ENCODE results near the gene CAPN12. TPM values are rescaled to one million over a fixed set of nuclear protein-coding genes. Genes with fewer than 3 reads are reported as not detected.
A peak's percentile ranks its signal among the peaks of the same experiment; 100 is the strongest.

The CAPN12 gene
- total RNA-seq, 2 donors from 2014 or later: 2.3 to 6.0 TPM

DNA sequence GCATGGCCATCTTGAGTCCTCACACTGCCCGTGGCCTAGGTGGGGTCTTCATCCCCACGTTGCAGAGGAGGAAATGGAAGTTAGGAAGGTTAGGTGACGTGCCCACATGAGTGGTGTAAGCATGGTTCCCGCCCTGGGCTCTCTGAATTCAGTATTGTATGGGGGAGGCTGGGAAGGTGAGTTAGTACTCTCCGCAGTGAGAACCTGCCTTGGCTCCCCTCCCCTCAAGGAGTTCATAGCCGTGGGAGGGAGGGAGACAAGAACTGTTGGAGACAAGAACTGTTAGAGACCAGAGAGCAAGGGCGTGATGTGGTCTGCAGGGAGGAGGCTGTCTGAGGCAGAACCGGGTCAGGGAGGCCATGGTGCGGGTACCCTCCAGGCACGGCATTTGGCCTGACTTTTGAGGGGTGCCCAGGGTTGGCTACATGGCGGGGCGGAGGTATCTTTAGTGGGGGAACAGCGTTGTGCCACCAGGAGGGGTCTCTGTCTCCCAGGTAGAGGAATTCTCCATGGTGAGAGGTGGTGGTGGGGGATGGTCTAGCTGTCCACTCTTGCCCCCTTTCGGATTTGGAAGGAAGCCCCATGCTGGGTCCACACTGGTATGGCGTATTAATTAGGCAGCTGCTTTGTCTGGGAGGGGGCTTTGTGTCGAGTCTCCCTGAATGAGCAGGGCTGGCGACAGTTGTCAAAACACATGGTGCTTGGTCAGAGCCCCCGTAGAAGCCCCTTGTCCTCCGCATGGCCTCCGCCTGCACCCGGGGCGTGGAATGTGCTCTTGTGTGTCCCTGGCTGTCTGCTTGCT lies 45.8 kb downstream of the CAPN12 start:
- H3K9me3 ChIP-seq: no peaks in the 10 kb centered on the region
- H3K36me3 ChIP-seq: no peaks in the 10 kb centered on the region
- H3K4me1 ChIP-seq (replicated peaks): no peaks in the 10 kb centered on the region
- DNase-seq (ENCODE audit: low spot score): no peak
- intact Hi-C loops (cut with DNase I): no loop called here
- TF ChIP-seq, protein P1, sequence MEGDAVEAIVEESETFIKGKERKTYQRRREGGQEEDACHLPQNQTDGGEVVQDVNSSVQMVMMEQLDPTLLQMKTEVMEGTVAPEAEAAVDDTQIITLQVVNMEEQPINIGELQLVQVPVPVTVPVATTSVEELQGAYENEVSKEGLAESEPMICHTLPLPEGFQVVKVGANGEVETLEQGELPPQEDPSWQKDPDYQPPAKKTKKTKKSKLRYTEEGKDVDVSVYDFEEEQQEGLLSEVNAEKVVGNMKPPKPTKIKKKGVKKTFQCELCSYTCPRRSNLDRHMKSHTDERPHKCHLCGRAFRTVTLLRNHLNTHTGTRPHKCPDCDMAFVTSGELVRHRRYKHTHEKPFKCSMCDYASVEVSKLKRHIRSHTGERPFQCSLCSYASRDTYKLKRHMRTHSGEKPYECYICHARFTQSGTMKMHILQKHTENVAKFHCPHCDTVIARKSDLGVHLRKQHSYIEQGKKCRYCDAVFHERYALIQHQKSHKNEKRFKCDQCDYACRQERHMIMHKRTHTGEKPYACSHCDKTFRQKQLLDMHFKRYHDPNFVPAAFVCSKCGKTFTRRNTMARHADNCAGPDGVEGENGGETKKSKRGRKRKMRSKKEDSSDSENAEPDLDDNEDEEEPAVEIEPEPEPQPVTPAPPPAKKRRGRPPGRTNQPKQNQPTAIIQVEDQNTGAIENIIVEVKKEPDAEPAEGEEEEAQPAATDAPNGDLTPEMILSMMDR (IDR thresholded peaks at IDR 0.05): no peak
- TF ChIP-seq POLR2AphosphoS5 (IDR thresholded peaks at IDR 0.05) (no peak), POLR2A (IDR thresholded peaks at IDR 0.05) (no peak)
- H3K27me3 ChIP-seq (replicated peaks; ENCODE audit: insufficient read depth): no peaks in the 10 kb centered on the region
- H3K4me3 ChIP-seq: no peak overlapping the region
- peak overlapping the region; percentile 35 to 36 for H3K27ac ChIP-seq
- 58% methylated on average over 22 of the region's 22 CpGs for WGBS

DNA sequence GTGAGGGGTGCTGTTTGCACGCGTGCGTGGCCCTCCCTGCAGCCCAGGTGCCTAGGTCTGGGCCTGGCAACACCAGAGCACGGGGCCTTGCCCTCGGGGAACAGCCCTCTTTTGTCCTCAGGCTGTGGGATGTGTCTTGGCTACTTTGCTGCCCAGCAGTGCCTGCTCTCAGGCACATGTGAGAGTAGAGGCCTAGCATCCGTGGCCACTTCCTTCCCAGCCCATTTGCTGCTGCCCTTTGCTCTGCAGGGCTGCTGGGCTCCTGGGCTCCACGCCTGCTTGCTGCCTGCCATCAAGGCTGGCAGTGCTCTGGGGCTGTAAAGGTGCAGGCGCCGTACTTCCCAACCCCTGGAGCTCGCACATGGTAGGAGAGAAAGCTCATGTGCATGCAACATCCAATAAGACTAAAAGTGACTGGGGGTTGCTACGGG lies 46.6 kb downstream of the CAPN12 start:
- intact Hi-C loops (cut with DNase I): no loop called here
- Histone ChIP-seq H3K36me3 (no peaks in the 10 kb centered on the region), H3K4me1 (replicated peaks) (no peaks in the 10 kb centered on the region), H3K27me3 (replicated peaks; ENCODE audit: insufficient read depth) (no peaks in the 10 kb centered on the region), H3K9me3 (no peaks in the 10 kb centered on the region), H3K4me3 (no peak overlapping the region), H3K27ac (peak overlapping the region; percentile 31 to 36)
- WGBS: 66% methylated on average over 11 of the region's 11 CpGs
- no peak for DNase-seq (ENCODE audit: low spot score)
- no peak for TF ChIP-seq POLR2AphosphoS5 (IDR thresholded peaks at IDR 0.05)
- no peak for TF ChIP-seq POLR2A (IDR thresholded peaks at IDR 0.05)
- TF ChIP-seq, protein P1 (IDR thresholded peaks at IDR 0.05): no peak

DNA sequence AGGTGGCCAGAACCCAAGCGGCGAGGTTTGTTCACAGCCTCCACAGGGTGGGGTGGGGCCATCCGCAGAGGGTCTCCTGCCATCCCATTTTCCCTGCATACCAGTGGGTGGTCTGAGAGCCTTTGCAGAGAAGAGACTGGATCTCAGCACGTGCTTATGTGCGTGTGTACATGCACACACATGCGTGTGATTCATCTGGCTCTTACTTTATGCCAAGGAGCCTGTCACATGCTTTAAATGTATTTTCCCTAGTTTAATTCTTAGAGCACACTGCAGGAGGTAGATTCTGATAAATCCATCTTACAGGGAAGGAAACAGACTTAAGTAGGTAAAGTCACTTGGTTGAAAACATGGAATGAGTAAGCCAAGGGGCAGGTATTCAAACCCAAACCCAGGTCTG lies 47.1 kb downstream of the CAPN12 start:
- no peak overlapping the region for H3K27ac ChIP-seq
- no peaks in the 10 kb centered on the region for H3K9me3 ChIP-seq
- no peaks in the 10 kb centered on the region for H3K36me3 ChIP-seq
- no peaks in the 10 kb centered on the region for H3K4me1 ChIP-seq (replicated peaks)
- TF ChIP-seq POLR2AphosphoS5 (IDR thresholded peaks at IDR 0.05) (no peak), POLR2A (IDR thresholded peaks at IDR 0.05) (no peak)
- TF ChIP-seq, protein P1 (IDR thresholded peaks at IDR 0.05): no peak
- H3K27me3 ChIP-seq (replicated peaks; ENCODE audit: insufficient read depth): no peaks in the 10 kb centered on the region
- intact Hi-C loops (cut with DNase I): no loop called here
- no peak for DNase-seq (ENCODE audit: low spot score)
- H3K4me3 ChIP-seq: no peak overlapping the region
- WGBS: 86% methylated on average over 6 of the region's 6 CpGs

- Histone ChIP-seq H3K27ac (no peak overlapping the region), H3K27me3 (replicated peaks; ENCODE audit: insufficient read depth) (no peaks in the 10 kb centered on the region), H3K4me3 (no peak overlapping the region), H3K9me3 (no peaks in the 10 kb centered on the region), H3K4me1 (replicated peaks) (no peaks in the 10 kb centered on the region), H3K36me3 (no peaks in the 10 kb centered on the region)
- 91% methylated on average over 6 of the region's 6 CpGs for WGBS
- intact Hi-C loops (cut with DNase I): no loop called here
- DNase-seq (ENCODE audit: low spot score): no peak
- TF ChIP-seq POLR2AphosphoS5 (IDR thresholded peaks at IDR 0.05) (no peak), POLR2A (IDR thresholded peaks at IDR 0.05) (no peak)
- TF ChIP-seq, protein P1 (IDR thresholded peaks at IDR 0.05): no peak
Measured at GRCh38 chr19:38696729-38697055, 47.6 kb downstream of the CAPN12 start.

Data from prostate gland (tissue), 2 donors.